ENCODE results near the gene PPP5C. TPM values are rescaled to one million over a fixed set of nuclear protein-coding genes. Genes with fewer than 3 reads are reported as not detected.
"Not testable (repeated sequence)": the region's sequence is repeated elsewhere in the genome, so short reads cannot be mapped to it uniquely, and the experiment has no call there.

PPP5C gene
- total RNA-seq, 1 donor from 2014 or later, result 41.6 TPM

DNA sequence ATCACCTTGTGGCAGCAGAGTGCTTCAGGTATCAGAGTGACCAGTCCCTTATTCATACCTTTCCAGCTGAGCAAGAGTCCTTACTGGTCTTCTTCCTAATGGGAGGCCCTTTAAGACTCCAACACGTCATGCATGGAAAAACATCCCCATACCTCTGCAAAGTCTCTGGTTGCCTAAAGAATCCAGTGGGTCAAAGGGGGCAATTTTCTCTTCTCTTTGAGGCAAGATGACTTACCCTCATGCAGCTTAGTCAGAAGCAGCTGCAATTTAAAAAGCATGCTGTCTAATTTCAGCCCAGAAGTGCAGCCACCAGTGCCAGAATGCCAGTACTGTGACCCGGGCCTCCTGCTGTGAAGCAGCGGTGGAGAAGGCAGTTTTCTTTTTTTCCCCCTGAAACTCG lies 18.7 kb downstream of the PPP5C start:
- DNase-seq, result no peak

- no peak for DNase-seq
Measured at GRCh38 chr19:46366620-46367292, 19.9 kb downstream of the PPP5C start.

GRCh38 chr19:46367426-46367825 lies 20.5 kb downstream of the PPP5C start:
- DNase-seq, result no peak

DNA sequence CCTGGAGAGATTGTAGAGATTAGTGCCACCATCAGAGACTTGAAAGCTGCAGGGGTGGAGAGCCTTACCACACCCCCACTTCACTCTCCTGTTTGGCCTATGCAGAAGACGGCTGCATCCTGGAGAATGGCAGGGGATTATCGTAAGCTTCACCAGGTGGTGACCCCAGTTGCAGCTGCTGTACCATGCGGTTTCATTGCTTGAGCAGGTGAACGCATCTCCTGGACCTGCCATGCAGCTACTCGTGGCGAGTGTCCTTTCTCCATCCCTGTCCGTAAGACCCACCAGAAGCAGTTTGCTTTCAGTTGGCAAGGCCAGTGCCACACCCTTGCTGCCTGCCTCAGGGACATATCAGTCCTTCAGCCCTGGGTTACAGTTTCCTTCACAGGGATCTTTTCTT lies 21.2 kb downstream of the PPP5C start:
- no peak for DNase-seq

DNA sequence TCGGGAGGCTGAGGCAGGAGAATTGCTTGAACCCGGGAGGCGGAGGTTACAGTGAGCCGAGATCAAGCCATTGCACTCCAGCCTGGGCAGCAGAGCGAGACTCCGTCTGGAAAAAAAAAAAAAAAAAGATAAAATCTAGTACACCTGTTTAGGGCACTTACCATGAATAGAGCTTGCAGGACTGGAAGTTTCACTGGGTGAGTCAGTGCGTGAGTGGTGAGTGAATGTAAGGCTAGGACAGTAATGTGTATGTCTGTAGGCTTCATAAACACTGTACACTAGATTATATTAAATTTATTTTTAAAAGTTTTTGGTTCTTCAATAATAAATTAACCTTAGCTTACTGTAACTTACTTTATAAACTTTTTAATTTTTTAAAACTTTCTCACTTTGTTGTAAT lies 22.9 kb downstream of the PPP5C start:
- DNase-seq, result no peak

DNA sequence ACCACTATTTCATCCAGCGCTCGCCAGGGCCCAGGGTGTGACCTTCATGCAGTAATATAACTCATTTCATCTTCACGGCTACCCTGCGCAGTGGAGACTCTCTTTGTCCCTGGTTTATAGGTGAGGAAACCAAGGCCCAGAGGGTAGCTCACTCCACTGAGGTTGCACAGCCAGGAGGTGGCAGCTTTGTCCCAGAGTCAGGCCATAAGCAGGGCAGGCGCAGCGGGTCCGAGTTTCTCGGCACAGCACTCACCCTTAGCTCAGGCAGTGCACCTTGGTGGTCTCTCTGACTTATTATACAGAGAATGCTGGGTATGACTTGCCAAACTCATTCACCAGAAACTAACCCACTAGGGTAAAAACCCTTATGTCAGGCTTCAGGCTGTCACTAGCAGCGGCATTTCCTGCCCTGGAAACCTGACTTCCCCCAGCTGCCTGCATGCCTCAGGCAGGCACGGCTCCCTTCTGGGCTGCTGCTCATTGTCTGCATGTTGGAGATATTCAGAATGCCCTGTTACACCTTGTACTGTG lies 24.5 kb downstream of the PPP5C start:
- no peak for DNase-seq

DNA sequence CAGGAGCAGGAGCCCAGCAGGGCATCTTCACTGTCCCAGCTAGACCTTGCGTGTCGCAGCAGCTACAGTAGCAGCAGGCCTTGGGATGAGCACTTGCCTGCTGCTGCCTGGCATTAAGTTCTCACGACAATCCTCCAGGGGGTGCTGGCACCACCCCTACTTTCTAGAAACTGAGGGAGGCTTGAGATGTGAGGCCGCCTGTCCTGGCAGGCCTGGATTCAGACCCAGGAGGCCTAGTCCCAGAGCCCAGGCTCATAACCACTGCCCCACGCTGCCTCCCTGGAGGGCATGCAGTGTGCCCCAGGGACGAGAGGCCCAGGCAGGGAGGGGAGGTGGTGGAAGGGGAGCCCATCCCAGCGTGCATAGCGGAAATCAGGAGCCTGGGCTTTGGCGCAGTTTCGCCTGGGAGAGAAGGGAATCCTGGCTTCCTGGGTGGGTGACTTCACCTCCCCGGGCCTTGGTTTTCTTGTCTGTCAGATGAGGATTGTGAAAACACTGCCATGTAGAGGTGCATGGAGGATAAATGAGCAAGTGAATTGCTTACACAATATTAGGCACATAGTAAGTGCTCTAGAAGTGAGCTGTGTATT lies 26.1 kb downstream of the PPP5C start:
- peak; percentile 34 for DNase-seq

DNA sequence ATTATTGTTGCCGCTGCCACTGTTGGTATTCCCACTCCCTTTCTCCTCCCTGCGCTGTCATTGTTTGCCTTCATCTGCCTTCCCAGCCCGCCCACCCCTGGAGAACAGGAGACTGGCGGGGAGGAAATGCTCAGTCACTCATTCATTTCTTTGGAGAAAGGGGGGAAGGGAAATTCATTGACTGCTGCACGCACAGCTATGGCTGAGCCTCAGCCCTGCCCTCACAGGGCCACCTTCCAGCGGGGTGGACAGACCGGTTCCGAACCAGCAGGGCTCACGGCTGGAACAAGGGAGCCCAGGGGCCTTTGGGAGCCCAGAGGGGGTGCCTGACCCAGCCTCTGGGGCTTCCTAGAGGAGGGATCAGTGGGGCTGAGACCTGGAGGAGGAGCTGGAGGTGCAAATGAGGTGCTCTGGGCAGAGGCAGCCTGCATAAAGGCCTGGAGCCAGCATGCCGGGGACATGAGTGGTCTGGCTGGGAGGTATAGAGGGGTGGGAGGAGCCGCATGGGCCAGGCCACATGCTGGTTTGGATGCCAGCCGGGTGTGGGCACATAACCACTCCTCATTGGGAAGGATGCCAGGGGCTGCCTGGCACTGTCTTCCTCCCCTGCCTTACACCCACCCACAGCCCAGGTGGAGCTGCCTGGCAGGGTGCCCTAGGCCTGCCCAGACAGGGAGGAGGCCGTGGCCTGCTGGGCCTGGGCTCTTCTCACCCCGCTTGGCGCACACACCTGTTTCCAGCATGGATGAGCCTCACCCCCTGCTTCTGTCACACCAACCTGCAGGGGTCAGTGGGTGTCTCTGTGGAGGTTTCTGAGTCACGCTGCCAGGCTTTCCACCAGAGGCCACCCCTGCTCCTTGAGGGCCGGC lies 26.8 kb downstream of the PPP5C start:
- no peak for DNase-seq

DNA sequence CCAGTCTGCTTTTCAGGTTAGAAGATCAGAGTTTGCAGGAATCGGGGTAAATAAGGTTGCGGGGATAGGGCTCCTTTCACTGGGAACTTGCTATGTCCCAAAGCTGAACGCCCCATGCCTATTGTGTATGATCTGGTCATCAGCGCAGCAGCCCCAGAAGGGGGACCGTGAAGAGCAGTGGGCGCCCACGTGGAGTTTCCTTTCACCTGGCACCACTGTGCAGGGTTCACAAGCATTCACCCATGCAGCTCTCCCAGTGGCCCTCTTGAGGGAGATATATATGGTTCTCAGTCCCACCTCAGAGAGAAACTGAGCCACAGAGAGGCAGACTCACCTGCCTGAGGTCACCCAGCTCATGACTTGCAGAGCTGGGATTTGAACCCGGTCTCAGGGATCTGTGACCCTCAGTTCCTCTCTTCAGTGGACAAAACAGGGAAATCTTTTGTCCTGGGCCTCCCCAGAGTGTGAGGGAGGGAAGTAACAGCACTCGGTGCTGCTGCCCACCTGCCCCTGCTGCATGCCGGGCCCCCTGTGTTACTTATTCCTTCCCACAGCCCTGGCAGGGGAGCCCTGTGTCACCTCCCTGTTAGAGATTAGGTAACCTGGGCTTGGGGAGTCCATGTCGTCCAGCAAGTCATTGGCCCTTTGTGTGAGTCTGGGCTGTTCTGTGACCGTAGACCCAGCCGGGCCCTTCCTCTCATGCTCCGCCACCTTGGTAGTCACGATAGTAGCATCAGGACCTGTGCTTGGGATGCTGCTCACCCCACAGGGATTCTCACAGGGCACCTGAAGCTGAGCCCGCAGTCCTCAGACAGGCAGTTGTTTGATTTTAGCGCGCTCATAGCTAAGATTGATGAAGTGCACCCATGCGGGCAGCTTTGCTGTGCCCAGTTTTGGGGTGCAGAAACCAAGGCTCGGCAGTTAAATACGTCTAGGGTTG lies 27.9 kb downstream of the PPP5C start:
- no peak for DNase-seq

GRCh38 chr19:46375476-46376067 lies 28.7 kb downstream of the PPP5C start:
- not testable (repeated sequence) for DNase-seq

DNA sequence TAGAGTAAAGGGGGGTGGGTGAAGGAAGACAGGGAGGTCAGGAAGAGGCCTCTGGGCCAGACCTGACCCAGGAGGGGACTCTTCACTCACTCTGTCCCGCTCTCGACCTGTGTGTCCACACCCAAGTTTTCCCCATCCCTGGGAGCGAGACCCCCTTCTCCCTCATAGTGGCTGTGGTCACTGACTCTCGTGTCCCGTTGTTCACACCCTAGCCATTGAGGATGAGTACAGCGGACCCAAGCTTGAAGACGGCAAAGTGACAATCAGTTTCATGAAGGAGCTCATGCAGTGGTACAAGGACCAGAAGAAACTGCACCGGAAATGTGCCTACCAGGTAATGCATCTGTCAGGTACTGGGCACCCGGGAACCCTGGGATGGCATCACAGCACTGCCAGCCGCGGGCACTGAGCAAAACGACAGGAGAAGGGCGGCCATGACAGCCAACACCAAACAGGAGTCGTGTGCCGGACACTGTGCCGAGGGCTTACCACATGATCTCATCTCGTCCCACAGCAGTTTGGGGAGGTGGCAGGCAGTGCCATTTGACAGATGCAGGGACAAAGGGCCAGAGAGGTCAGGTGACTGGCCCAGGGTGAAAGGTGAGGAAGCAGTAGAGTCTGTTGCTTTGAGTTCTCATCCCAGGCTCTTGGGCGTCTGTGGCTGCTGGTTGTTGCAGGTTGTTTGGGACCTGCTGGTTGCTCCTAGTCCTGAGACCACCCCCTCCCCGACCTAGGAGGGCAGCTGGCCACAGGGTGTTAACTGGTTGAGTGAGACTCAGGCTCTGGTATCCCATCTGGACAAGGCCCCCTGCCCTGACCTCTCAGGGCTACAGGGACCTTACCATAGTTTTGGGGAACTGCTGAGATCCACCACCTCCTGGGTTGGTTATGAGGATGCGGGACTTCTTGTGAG lies 29.6 kb downstream of the PPP5C start:
- no peak for DNase-seq

DNA sequence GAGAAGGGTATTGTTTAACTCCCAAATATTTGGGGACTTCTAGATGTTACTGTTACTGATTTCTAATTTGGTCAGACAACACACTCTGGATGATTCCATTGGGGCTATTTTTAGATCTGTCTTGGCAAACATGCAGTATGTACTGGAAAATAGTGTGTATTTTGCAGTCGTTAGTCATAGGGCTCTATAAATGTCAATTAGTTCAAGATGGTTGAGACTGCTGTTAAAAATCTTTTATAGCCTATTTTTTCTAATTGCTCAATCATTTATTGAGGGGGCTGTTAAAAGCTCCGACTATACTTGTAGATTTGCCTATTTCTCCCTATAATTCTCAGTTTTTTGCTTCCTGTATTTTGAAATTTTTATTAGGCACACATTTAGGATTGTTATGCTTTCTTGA lies 31.4 kb downstream of the PPP5C start:
- DNase-seq, result peak; percentile 98

GRCh38 chr19:46380690-46381089 lies 33.8 kb downstream of the PPP5C start:
- no peak for DNase-seq

- DNase-seq, result no peak
Measured at GRCh38 chr19:46381346-46381745, 34.5 kb downstream of the PPP5C start.

GRCh38 chr19:46381756-46382345 lies 35.0 kb downstream of the PPP5C start:
- DNase-seq, result no peak

DNA sequence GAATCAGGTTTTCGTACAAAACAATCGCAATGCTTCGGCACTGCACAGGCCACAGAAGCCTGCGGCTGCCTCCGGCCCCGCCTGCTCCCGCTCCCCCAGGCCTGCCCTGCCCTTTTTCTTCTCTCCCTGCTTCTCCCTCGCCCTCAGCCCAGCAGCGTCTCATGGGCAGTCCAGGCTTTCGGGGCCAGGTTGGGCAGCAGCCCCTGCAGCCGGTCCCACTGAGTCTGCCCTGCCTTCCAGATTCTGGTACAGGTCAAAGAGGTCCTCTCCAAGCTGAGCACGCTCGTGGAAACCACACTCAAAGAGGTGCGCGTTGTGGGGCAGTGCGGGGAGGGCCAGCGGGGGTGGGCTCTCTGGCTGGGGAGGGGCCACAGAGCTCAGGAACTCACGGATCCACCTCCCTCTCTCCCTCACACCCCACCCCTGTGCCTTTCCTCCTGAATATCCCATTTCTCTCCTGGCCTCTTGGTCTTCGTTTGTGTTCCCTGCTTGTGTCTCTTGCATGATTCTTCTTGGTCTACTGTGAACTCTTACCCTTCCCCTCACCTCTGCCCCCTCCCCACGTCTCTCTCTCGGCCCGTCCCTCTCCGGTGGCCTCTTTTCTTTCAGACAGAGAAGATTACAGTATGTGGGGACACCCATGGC lies 36.4 kb downstream of the PPP5C start:
- no peak for DNase-seq

GRCh38 chr19:46383846-46384245 lies 37.0 kb downstream of the PPP5C start:
- no peak for DNase-seq

DNA sequence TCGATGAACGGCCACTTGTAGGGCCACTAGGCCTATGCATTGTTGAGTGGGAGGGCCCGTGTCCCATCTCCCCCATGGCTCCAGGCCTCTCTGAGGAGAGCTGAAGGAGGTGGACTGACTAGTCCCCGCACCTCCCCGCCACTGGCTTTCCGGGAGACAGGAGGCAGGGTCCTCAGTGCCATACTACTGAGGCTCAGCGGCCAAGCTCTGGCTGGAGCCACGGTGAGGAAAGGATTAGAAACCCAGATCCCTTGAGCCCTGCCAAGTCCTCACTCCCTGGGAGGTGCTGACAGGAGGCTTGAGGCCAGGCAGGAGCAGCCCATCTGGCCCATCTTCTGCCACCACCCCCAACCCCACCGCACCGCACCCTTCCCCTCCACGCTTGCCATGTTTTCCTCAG lies 37.5 kb downstream of the PPP5C start:
- no peak for DNase-seq

DNA sequence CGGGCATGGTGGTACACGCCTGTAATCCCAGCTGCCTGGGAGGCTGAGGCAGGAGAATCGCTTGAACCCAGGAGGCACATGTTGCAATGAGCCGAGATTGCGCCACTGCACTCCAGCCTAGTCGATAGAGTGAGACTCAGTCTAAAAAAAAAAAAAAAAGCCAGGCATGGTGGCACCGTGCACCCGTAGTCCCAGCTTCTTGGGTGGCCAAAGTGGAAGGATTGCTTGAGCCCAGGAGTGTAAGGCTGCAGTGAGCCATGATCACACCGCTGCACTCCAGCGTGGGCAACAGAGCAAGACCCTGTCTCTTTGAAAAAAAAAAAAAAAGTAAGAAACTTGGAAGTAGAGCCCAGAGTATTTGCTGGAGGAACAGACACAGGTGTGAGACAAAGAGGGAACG lies 38.7 kb downstream of the PPP5C start:
- DNase-seq, result no peak

DNA sequence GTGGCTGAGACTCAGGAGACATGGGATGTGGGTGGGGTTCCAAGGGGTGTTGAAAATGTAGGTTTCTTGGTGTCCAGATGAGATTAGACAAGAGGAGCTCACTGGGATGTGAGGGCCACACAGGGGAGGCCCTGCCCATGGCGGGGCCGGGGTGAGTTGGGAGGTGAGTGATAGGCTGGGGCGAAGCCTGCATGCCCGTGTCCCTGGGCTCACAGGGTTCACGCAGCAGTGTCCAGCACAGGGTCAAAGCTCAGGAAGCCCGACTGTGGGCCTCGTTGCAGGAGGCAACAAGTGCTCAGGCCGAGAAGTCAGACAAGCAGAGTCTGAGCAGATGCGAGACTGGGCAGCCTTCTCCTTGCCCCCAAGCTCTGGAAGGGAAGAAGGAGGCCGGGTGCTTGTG lies 39.3 kb downstream of the PPP5C start:
- DNase-seq, result no peak

Measured in skin of body (tissue), 2 donors.